Globus pallidus (tissue), 1 donor: ENCODE data around the gene AKT1.
A peak's percentile ranks its signal among the peaks of the same experiment; 100 is the strongest.
"Not testable (repeated sequence)": the region's sequence is repeated elsewhere in the genome, so short reads cannot be mapped to it uniquely, and the experiment has no call there.

Experiments used
- DNase-seq: peaks from one replicate; pipeline ENCODE4 v3.0.0-alpha.2; 2015; ENCODE audit warnings: low spot score

The AKT1 gene

DNA sequence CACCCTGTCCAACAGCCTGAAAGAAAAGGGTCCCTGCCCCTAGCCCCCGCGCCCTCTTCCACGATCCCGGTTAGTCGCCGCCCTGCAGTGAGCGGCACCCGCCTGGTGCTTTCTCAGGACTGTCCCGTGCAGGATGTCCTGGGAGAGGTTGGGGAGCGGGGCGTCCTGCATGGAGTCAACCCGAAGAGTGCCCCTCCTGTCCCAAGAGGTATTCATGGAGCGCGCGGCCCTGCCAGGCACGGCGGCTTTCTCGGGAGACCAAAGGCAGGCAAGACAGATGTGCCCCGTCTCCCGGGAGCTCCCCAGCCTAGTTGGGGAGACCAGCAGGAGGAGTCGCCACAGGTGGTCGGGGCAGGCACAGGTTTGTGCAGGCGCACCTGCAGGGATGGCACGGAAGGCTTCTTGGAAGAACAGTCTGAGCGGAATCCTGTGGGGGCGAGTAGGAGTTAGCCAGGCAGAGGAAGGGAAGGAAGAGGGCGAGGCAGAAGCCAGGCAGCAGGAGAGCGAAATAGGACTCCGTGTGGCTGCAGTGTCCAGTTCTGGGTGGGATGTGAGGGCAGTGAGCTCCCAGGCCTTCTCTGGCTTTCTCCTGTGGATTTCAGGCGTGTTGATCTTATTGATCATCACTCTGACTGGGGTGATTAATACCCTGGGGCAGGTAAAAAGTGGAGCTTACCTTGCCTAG is 41.9 kb downstream of the AKT1 start:
- DNase-seq = no peak

GRCh38 chr14:104752735-104753527 is 42.6 kb downstream of the AKT1 start, which contains the start of gene SIVA1:
TSS of gene SIVA1 (plus strand) at chr14:104753147. CDS start at chr14:104753202, 55 bp downstream.
- DNase-seq = peak; percentile 99

- no peak for DNase-seq
These were observed 43.2 kb downstream of the AKT1 start for GRCh38 chr14:104752423-104752734.

- no peak for DNase-seq
These were observed 43.8 kb downstream of the AKT1 start for GRCh38 chr14:104751539-104752422.

DNA sequence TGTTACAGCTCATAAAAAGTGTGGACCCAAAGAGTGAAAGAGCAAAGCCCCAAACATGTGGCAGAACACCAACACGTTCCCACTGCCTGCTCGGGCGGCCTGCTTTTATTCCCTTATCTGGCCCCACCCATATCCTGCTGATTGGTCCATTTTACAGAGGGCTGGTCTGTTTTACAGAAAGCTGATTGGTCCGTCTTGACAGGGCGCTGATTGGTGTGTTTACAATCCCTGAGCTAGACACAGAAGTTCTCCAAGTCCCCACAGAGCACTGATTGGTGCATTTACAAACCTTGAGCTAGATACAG is 44.8 kb downstream of the AKT1 start:
- DNase-seq = not testable (repeated sequence)

DNA sequence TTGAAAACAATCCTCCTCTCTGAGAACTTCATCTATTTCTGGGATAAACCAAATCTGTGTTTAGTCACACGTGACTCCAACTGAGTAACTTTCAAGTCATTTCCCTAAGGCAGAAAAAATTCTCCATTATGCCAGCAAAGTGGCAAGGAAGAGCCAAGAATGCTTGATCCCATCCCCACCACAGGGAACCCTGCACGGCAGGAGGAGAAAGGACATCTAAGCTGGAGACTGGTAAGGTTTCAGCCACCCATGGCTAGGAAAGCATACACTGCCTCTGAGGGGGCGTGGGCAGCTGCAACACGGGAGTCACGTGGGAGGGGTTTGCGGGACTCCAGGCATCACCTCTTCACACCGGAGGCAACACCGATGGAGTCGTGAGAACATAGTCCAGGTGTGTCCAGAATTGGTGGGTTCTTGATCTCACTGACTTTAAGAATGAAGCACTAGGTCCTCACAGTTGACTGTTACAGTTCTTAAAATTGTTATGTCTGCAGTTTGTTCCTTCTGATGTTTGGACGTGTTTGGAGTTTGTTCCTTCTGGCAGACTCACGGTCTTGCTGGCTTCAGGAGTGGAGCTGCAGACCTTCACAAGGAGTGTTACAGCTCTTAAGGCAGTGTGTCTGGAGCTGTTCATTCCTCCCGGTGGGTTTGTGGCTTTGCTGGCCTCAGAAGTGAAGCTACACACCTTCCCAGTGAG is 45.3 kb downstream of the AKT1 start:
- no peak for DNase-seq

- DNase-seq = peak; percentile 88
These were observed 46.4 kb downstream of the AKT1 start for GRCh38 chr14:104749111-104749649.

- DNase-seq = no peak
These were observed 47.7 kb downstream of the AKT1 start for GRCh38 chr14:104747876-104748275.

- DNase-seq = peak; percentile 79
These were observed 48.5 kb downstream of the AKT1 start for GRCh38 chr14:104746934-104747481.

GRCh38 chr14:104746071-104746545 is 49.4 kb downstream of the AKT1 start:
- no peak for DNase-seq

GRCh38 chr14:104745431-104745830 is 50.1 kb downstream of the AKT1 start:
- DNase-seq = no peak

- DNase-seq = no peak
These were observed 51.1 kb downstream of the AKT1 start for GRCh38 chr14:104744484-104744883.

DNA sequence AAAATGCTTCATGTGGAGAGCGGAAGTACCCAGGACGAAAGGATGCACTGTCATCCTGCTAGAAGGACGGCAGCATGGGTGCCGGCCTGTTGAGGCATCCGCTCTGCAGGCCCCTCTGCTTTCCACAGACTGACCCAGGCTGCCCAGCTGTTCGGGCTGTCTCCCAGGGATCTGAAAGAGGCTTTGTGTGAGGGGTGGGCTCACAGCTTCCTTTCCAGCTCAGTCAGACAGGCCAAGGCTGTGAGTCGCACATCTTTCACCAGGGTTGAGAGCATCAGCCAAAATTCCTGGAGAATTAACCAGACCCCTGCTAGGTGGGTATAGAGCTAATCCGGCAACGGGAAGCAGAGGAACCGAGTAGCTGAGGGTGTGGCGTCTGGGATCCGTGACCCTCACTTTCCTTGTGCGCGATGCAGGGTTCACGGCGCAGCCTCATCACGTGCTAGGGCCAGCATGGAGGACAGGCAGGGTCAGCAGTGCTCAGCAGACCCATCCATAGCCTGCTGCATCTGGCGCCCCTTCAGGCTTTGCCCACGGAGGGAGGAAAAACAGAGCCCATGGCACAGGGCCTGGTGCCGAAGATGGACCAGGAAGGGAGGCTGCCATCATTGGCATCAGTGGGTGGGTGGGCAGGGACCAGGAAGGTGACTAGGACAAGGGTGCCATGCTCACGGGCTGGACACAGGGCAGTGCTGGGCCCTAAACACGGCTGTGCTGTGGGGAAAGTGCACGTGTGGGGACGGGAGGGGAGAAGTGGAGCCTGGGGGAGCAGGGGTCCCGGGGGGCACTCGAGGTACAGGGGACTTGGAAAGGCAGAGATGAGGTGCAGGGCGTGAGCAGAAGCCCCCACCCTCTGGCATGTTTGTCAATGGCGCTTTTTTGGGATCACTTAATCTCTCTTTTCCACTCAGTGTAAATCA is 51.8 kb downstream of the AKT1 start:
- peak; percentile 71 for DNase-seq

GRCh38 chr14:104742586-104743455 is 52.7 kb downstream of the AKT1 start:
- DNase-seq = no peak

- no peak for DNase-seq
These were observed 53.7 kb downstream of the AKT1 start for GRCh38 chr14:104741803-104742251.

DNA sequence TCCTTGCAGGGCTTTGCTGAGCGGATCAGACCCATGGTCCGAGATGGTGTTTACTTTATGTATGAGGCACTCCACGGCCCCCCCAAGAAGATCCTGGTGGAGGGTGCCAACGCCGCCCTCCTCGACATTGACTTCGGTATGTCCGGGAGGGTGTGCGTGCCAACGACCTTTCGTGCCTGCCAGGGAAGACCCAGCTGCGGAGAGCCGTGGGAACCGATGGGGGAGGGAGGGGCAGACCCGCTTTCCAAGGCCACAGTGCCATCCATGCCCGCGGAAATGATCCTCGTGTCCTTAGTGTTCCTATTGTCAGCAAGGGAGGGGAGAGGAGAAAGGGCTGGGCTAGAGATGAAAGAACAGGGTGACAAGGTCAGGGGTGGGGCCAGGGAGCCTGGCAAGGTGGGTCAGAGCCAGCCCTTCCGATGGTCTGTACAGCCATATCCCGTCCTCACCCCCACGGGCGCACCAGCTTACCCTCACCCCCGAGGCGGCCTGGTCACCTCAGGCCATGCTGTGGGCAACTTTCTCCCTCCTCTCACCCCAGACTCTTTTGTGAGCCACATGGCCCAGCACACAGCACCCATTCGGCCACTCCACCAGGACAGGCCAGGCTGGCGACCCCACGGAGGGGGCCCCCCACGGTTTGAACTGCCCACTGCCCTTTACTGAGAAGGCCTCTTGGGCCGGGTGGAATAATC is 54.3 kb downstream of the AKT1 start:
- DNase-seq = no peak

DNA sequence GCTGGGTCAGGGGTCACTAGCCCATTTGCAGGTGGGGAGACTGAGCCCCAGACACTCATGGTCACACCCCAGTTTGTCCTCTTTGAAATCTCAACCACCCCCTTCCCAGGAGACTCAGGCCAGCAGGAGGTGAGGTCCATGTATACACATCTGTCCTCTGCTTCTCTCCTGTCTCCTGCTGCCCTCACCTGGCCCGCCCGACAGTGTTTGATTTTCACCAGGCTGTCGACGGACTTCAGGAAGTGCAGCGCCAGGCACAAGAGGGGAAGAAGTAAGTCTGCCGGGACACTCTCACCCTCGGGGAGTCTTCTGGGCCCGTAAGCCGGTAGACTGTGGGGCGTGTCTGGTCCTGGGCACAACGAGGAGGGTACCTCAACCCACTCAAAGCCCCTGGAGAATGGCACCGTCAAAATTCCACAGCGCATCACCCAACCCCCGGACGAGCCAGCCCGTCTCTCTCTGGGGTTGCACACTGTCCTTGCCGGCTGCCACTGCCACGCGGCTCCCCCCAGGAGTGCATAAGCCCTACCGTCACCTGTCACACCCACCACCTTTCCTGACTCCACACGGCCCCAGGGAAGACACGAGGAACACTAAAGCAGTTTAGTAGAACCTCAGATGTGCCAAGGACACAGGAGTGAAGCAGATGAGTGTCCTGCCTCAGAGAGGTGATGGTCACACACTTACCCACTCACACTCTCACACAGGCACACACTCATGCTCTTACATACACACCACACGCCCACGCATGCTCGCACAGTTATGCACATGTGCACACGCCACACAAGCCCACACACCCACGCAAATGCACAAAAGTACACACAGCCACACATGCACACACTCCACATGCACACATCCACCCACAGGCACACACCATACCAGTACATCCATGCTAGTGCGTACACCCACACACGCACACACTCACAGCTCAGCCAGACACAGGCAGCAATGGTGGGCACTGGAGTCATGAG is 55.7 kb downstream of the AKT1 start:
- no peak for DNase-seq
